Muscle layer of duodenum (tissue), 2 donors: ENCODE data around the gene TUBE1.

ENCODE experiments used
- H3K27ac ChIP-seq: one replicate; pipeline ENCODE4 v1.7.0; 2013; ENCODE audit warnings: mild to moderate bottlenecking, low read length
- H3K27me3 ChIP-seq: one replicate; pipeline ENCODE4 v1.7.0; 2013; ENCODE audit warnings: low read depth, mild to moderate bottlenecking, control low read depth, low read length
- H3K36me3 ChIP-seq, 2 donors: one replicate each; pipeline ENCODE4 v1.7.0; 2013; ENCODE audit warnings: low read length in 2 of 2, control low read depth in 1 of 2, mild to moderate bottlenecking in 1 of 2; ENCODE audit not compliant: insufficient read depth in 2 of 2, control insufficient read depth in 1 of 2
- H3K4me1 ChIP-seq, 2 donors: one replicate each; pipeline ENCODE4 v1.7.0; 2013; ENCODE audit warnings: low read length in 2 of 2, mild to moderate bottlenecking in 2 of 2, control low read depth in 1 of 2, moderate library complexity in 1 of 2; ENCODE audit not compliant: insufficient read depth in 2 of 2, control insufficient read depth in 1 of 2
- H3K4me3 ChIP-seq, 2 donors: one replicate each; pipeline ENCODE4 v1.7.0; 2013; ENCODE audit warnings: low read length in 2 of 2, low read depth in 1 of 2, mild to moderate bottlenecking in 1 of 2
- H3K9me3 ChIP-seq, 2 donors: one replicate each; pipeline ENCODE4 v1.7.0; 2013; ENCODE audit warnings: low read length in 2 of 2, control low read depth in 1 of 2, mild to moderate bottlenecking in 1 of 2; ENCODE audit not compliant: control insufficient read depth in 1 of 2
- donor health status: healthy.

Gene TUBE1, protein sequence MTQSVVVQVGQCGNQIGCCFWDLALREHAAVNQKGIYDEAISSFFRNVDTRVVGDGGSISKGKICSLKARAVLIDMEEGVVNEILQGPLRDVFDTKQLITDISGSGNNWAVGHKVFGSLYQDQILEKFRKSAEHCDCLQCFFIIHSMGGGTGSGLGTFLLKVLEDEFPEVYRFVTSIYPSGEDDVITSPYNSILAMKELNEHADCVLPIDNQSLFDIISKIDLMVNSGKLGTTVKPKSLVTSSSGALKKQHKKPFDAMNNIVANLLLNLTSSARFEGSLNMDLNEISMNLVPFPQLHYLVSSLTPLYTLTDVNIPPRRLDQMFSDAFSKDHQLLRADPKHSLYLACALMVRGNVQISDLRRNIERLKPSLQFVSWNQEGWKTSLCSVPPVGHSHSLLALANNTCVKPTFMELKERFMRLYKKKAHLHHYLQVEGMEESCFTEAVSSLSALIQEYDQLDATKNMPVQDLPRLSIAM

DNA sequence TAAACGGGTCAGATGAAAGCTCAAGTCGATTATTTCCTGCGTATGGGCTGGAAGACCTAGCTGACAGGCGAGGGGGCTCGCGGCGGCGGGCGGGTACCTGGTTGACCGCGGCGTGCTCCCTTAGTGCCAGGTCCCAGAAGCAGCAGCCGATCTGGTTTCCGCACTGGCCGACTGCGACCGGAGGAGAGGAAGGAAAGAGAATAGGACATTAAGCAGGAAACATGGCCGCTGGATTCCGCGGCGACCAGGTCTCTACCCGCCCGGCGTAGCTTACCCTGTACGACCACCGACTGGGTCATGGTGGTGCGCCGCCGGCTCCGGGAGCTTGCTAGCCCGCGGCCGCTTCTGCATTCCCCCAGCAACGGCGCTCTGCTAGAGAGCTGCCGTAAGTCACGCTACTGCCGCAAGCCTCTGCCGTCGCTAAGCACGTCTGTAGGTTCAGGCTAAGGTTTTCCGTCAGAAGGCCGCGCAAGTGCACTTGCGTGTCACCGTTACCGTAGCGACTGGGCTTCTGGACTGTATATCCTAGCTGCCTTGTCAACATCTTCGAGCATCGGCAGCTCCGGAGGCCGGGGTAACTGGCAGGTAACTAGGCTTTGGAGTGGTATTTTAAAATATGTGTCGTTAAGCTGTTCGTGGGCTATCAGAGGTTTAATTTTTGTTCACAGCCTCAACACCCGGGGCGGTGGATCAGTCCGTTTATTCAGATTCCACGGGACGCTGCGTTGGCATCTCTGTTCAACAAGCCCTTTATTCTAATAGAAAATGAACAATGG lies at the start of gene TUBE1, which contains the start of gene FAM229B:
Gene TUBE1, minus strand, starts transcription at position 347 of the 776 bp plus-strand sequence. Its CDS starts 48 bp downstream, at position 299.
Gene FAM229B, plus strand, starts transcription at position 456 of the 776 bp plus-strand sequence. CDS start 11,693 bp downstream, outside the sequence.
- Histone ChIP-seq H3K27me3 (no peaks in the 10 kb centered on the region), H3K27ac (peak within 1 kb of the TSS; percentile 89), H3K36me3 (peaks cover 0 to 10% of the 10 kb centered on the region in 2 donors), H3K4me1 (peaks cover 5 to 14% of the 10 kb centered on the region in 2 donors), H3K4me3 (peak within 1 kb of the TSS; percentile 86 to 96), H3K9me3 (no peaks in the 10 kb centered on the region)

DNA sequence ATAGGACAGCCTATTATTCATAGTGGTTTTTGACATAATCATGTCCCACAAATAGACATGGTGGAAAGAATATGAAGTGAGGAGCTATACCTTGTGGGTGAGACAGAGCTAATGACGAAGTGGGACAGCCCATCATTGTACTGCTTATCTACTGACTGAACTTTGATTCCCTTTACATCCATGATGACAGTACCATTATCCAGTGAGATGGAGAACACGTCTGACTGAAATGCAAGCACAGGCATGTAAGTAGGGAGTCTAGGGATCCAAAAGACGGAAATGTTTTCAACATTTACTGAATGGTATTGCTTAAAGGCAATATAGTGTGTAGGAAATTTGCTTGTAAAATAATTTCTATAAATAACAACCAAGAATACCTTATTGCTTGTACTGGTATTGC lies 43.6 kb upstream of the TUBE1 start:
- H3K4me1 ChIP-seq = no peaks in the 10 kb centered on the region
- no peak overlapping the region for H3K27ac ChIP-seq
- peaks cover 41 to 89% of the 10 kb centered on the region in 2 donors for H3K36me3 ChIP-seq
- H3K9me3 ChIP-seq = no peaks in the 10 kb centered on the region
- H3K27me3 ChIP-seq = no peaks in the 10 kb centered on the region
- no peak overlapping the region for H3K4me3 ChIP-seq

DNA sequence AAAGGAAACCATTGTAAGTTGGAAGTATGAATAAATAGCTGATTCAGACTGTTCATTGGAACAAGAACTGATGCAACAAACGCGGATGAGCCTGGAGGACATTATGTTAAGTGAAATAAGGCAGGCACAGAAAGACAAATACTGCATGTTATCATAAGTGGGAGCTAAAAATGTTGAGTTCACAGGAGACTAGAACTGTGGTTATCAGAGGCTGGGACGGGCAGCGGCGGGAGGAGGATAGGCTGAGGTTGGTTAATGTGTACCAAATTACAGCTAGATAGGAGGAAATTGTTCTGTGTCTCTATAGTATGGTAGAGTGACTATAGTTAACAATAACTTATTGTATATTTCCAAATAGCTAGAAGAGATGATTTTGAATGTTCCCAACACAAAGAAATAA lies 40.9 kb upstream of the TUBE1 start:
- no peaks in the 10 kb centered on the region for H3K27me3 ChIP-seq
- H3K4me3 ChIP-seq = no peak overlapping the region
- no peaks in the 10 kb centered on the region for H3K9me3 ChIP-seq
- no peak overlapping the region for H3K27ac ChIP-seq
- no peaks in the 10 kb centered on the region for H3K4me1 ChIP-seq
- H3K36me3 ChIP-seq = peaks cover 34 to 81% of the 10 kb centered on the region in 2 donors

DNA sequence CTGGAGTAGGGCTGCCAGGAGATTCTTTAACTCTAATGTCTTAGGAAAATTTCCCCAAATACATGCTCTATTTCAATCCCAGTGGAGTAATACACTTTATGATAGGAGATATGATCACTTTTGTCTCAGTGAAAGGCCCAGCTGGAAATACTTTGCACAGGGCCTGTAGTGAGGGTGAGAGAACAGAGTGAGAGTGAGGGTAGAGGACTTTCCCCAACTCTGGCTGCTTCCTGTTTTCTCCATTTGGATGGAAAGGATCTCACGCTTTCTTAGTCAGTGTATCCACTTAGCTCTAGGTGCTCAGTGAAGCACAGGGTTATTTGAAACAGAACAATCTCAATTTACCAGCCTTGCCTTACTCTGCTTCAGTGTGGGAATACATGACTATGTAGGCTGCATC lies 36.7 kb upstream of the TUBE1 start:
- Histone ChIP-seq H3K9me3 (no peaks in the 10 kb centered on the region), H3K36me3 (peaks cover 32 to 78% of the 10 kb centered on the region in 2 donors), H3K4me3 (no peak overlapping the region), H3K27me3 (no peaks in the 10 kb centered on the region), H3K27ac (no peak overlapping the region), H3K4me1 (no peaks in the 10 kb centered on the region)

DNA sequence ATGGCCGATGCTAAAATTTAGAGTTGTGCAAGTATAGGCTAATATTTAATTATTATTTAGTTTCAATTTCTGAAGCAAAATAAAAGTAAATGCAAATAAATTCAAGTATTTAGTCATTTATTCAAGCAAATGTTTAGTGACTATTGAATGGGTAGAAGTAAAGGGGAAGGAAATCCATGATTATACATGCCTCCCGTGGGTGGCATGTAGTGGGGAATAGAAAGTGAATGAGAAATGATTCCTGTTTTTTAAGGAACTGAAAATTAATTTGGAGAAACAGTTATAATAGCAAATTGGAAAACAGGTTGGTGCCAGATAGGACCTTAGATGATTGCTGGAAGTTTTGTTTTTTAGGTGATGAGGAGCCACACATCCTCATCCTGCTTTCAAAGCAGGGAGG lies 35.5 kb upstream of the TUBE1 start:
- H3K27me3 ChIP-seq = no peaks in the 10 kb centered on the region
- no peaks in the 10 kb centered on the region for H3K9me3 ChIP-seq
- peaks cover 31 to 77% of the 10 kb centered on the region in 2 donors for H3K36me3 ChIP-seq
- no peaks in the 10 kb centered on the region for H3K4me1 ChIP-seq
- H3K4me3 ChIP-seq = no peak overlapping the region
- no peak overlapping the region for H3K27ac ChIP-seq

DNA sequence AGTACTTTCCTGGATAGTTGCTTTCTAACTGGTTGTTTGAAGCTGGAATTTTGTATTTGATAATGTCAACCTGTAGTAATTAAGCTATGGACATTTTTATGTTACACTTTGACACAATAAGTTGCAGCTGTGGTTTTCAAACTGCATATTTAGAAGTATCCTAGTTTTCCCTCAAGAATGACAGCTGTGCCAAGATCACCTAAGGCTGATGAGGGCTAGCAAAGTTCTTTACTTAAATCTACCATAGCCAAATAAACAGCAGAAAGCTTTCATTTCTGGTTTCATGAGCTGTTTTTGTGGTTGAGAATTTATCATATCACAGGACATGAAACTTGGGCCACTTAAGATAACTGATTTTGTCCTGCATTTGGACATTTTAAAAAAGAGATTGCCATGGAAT lies 30.8 kb upstream of the TUBE1 start:
- no peaks in the 10 kb centered on the region for H3K9me3 ChIP-seq
- H3K27me3 ChIP-seq = no peaks in the 10 kb centered on the region
- H3K4me1 ChIP-seq = peaks cover 0 to 17% of the 10 kb centered on the region in 2 donors
- no peak overlapping the region for H3K27ac ChIP-seq
- H3K4me3 ChIP-seq = no peak overlapping the region
- peaks cover 30 to 82% of the 10 kb centered on the region in 2 donors for H3K36me3 ChIP-seq

DNA sequence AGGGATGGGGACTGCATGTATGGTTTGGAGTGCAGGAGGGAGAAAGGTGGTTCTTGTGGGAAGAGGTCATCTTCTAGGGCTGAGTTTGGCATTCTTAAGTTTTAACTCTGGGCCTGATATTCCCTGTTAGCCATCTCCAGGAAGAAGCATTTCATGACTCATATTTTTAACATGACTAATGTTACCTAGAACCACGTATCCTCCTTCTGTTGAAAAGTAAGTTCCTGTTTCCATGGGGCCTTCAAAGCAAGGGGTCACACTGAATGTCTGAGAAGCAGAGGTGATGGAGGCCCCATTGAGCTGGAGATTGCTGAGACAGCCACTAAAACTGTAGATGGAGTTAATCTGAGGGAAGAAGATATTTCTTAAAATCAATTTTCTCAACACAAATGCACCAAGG lies 30.3 kb upstream of the TUBE1 start:
- peaks cover 0 to 22% of the 10 kb centered on the region in 2 donors for H3K4me1 ChIP-seq
- no peaks in the 10 kb centered on the region for H3K9me3 ChIP-seq
- H3K27ac ChIP-seq = no peak overlapping the region
- peaks cover 30 to 83% of the 10 kb centered on the region in 2 donors for H3K36me3 ChIP-seq
- no peak overlapping the region for H3K4me3 ChIP-seq
- H3K27me3 ChIP-seq = no peaks in the 10 kb centered on the region

DNA sequence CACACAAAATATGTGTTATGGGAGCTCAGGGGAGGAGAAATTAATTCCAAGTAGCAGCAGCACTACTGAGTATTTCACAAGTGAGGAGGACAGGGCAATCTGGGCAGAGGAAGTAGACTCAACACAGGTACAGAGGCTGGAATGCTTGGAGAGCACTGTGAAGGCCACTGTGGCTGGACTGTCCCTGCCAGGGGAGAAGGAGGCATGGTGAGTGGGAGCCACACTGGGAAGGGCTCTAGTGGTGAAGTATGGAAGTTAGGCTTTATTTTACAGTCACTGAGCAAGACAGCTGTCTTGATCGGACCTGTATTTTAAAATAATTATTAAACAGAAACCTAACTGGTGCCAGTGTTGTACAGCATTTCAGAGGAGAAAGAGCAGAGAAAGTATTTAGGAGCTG lies 28.9 kb upstream of the TUBE1 start:
- peaks cover 0 to 25% of the 10 kb centered on the region in 2 donors for H3K4me1 ChIP-seq
- no peak overlapping the region for H3K27ac ChIP-seq
- H3K9me3 ChIP-seq = no peaks in the 10 kb centered on the region
- H3K4me3 ChIP-seq = no peak overlapping the region
- no peaks in the 10 kb centered on the region for H3K27me3 ChIP-seq
- peaks cover 30 to 84% of the 10 kb centered on the region in 2 donors for H3K36me3 ChIP-seq

DNA sequence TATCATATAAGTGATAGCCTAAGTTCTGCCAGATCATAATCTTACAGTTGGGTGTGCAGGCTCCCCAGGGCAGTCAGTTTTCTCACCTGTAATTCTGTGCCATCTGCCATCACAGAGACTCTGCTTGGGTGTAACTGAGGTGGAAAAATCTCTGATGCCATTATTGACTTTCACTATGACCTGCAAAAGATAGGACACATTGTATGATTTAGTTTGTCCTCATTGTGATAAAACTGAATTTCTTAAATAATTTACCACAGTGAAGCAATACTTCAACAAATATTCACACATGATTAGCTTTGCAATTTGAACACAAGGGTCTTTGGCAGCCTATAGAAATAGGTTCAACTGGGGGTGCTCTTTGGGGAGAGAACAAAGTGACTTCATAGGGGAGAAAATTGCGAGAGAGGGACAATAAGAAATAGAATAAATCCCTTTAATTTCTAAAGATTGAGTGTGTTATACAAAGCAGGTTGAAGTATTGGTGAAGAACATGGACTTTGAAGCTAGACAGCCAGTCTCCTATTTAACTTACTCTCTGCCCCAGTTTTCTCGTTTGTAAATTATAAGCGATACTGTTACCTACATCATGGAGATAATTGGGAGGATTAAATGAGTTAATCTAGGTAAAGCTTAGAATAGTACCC lies 27.4 kb upstream of the TUBE1 start:
- H3K27me3 ChIP-seq = no peaks in the 10 kb centered on the region
- peaks cover 24 to 70% of the 10 kb centered on the region in 2 donors for H3K36me3 ChIP-seq
- H3K27ac ChIP-seq = no peak overlapping the region
- H3K9me3 ChIP-seq = no peaks in the 10 kb centered on the region
- H3K4me3 ChIP-seq = no peak overlapping the region
- peaks cover 0 to 37% of the 10 kb centered on the region in 2 donors for H3K4me1 ChIP-seq

DNA sequence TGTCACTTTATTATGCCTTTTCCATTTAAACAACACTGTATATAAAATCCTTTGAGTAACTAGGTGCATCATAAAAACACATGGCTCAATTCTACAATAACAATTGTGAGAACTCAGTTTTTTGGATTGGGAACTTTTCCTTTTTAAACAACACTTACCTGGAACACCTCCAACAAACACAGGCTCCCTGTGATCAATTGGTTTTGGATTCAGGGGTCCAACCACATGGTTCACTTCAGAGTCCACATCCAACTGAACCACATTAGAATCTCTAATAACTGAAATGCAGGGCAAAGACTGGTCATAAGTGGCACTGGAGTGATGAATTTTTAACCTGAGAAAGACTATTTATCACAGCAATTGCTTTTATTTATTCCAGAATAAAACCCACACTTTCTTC lies 26.6 kb upstream of the TUBE1 start:
- Histone ChIP-seq H3K27me3 (no peaks in the 10 kb centered on the region), H3K36me3 (peaks cover 19 to 62% of the 10 kb centered on the region in 2 donors), H3K4me1 (peaks cover 0 to 37% of the 10 kb centered on the region in 2 donors), H3K27ac (no peak overlapping the region), H3K9me3 (no peaks in the 10 kb centered on the region), H3K4me3 (no peak overlapping the region)

DNA sequence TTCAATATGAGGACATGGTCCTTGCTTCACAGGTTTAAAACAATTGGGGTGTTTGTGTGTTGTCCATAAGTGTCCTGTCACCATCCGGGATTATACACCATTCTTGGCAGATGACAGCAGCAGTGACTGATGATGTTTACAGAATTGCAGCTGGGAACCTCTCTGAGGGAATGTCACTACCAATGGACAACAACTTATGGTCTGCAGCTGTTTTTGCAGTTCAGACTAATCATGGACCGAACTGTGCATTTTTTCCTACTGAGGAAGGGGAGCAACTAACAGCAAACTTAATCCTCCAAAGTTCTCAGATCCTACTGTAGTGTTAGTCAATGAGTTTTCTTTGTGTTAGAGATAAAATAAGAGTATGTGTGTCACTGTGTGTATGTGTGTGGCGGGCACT lies 26.1 kb upstream of the TUBE1 start:
- Histone ChIP-seq H3K9me3 (no peaks in the 10 kb centered on the region), H3K27ac (no peak overlapping the region), H3K27me3 (no peaks in the 10 kb centered on the region), H3K36me3 (peaks cover 18 to 58% of the 10 kb centered on the region in 2 donors), H3K4me3 (no peak overlapping the region), H3K4me1 (peaks cover 0 to 37% of the 10 kb centered on the region in 2 donors)
